8988T (cell line): ENCODE measurements around the gene DCUN1D4.
"Not testable (repeated sequence)": the region's sequence is repeated elsewhere in the genome, so short reads cannot be mapped to it uniquely, and the experiment has no call there.

Source experiments
- DNase-seq: peaks from one replicate; pipeline ENCODE4 v3.0.0; 2011

Gene DCUN1D4

DNA sequence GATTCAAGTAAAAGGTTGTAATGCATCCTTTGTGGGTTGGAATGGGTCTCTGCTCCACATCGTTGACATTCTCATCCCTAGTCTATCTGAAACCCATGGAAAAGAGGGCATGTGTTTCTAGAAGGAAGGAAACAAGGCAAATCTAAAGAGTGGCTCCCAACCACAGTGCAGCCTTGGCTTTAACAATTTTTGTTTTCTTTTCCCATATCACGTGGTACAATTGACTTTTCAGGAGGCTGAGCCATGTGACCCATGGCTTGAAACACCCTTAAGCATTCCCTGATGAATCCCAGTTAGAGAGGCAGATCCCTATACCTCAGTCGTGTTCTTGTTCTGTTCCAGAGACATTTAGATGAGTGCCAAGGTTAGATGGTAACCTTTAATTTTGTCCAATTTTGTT, 12.8 kb downstream of the DCUN1D4 start:
- DNase-seq: no peak

DNA sequence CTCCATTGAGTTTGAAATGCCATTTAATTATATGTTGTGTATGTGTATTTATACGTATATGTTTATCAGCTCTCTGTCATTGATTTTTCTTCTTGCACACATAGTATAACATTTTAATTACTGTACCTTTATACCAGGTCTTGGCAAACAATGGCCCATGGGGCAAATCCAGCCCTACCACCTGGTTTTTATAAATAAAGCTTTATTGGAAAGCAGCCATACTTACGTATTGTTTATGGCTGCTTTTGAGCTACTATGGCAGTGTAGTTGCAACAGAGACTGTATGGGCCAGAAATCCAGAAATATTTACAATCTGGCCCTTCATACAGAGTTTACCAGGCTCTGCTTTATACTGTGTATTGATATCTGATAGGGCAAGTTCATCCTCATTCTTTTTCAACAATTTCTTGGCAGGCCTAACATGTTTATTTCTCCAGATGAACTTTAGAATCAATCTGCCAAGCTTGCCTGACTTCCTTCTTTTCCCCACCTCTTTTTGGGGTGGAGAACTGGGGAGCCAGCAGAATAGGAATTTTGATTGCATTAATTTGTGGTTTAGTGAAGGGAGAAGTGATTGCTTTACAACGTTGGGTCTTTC, 15.8 kb downstream of the DCUN1D4 start:
- no peak for DNase-seq

DNA sequence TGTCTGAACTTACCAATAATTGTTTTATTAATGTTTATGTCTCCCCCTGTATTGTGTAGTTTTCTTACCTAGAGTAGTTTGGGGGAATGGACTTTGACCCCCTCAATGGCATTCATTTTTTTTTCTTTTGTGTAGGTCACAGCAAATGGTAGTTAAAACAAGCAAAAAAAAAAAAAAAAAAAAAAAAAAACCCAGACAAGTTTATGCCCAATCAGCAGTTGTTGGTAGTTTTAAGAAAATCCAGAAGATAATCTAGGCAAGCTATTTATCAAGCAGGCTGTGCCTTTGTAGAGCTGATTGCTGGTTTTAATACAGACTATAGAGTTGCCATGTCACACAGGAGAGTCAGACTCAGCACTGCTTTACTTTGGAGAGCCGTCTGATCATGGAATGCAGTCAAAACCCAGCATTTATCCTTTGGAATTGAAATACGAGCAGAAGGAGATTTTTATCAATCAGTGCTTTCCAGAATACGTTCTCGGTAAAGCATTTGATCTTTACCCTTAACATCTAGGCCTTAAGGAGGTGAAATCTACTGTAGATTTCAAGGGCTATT, 16.6 kb downstream of the DCUN1D4 start:
- no peak for DNase-seq

DNA sequence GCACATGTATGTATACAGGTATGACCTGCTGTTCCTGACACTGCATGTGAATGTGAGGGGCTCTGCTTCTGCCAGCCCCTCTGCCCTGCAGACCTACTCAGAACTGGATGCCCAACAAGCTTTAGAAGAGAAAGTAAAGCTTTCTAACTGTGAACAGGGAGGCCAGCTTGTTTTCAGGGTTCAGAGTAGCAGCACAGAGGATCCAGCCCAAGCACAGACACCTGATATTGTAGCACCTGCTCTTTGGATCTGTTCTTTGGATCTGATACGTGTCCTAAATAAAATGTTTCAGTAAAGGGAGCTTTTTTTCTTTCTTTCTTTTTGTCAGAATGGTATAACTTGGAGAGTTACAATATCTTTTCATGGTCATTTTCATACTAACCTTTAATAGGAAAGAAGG, 19.2 kb downstream of the DCUN1D4 start:
- DNase-seq: no peak

DNA sequence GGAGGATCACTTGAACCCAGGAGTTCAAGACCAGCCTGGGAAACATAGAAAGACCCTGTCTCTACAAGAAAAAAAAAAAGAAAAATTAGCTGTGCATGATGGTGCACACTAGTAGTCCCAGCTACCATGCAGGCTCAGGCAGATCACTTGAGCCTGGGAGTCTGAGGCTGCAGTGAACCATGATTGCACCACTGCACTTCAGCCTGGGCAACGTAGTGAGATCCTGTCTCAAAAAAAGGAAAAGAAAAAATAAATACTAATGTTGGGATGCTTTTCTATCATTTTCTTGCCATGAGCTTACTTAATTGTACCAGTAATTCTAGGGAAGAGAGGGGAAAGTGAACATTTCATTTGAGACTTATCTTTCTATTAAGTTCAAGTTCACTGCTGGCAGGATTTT, 19.8 kb downstream of the DCUN1D4 start:
- no peak for DNase-seq

DNA sequence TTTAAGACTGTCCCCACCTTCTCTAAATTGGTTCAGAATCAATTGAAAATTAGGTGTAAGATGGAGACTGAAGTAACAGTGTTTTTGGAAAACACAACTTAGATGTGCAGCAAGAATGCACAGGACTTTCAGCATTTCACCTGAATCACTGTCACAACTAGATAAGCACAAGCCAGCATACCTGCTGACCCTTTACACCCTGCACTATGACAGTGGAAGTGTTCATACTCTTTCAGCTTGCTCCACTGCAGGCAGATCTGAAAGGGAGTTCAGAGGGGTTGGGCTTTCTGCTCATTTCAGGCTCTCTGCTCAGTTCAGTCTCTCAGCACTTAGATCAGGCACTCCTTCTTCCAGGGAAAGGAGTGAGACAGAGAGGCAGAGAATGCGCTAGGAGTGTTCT, 22.8 kb downstream of the DCUN1D4 start:
- DNase-seq: no peak

DNA sequence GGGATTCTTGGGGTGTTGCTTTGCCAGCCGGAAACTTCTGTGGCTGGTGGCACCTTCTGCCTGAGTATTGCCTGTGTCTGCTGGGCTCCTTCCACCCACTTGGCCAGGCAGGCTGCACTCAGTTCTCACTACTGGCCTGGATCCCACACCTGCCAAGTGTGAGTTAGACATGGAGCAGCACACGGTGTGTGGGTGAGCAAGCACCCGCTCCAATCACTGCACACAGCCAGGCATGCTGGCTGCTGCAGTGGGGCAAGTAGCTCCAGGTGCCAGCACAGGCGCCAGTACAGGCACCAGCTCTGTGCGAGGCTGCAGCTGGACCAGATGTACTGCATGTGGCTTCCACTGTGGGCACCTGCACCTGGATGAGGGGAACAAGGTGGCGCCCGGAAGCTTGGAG, 23.9 kb downstream of the DCUN1D4 start:
- no peak for DNase-seq

DNA sequence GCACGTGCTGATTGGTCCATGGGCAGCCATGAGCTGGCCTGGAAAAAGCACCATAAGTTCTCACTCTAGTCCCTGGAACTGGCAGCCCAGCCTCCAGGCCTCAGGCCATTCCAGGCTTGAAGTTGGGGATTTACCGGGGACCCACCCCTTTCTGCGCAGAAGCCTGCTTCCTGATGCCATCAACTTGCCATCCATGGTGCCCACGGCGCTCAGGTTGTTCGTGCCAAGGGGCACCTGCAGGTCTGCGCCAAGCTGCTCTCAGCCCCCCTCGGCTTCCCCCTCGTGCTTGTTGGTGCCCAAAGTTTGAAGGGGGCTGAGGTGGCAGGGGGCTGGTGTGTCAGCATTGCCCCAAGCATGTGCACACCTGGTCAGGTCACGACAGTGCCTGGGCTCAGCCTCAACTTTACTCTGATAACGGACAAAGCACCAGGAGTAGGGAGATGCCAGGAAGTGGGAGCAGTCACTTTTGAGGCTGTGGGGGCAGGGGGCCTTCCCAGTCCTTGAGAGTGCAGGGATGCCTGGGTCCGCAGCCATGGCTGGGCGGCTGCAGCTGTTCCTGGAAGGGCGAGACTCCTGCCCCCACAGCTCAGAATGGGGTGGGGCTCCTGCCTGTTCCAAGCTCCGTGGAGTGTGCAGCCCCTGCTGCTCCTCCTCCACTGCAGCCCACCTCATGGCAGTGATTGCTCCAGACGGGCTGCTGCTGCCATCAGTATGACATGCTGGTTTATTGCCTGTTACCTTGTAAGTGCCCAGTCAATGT, 24.9 kb downstream of the DCUN1D4 start:
- no peak for DNase-seq

DNA sequence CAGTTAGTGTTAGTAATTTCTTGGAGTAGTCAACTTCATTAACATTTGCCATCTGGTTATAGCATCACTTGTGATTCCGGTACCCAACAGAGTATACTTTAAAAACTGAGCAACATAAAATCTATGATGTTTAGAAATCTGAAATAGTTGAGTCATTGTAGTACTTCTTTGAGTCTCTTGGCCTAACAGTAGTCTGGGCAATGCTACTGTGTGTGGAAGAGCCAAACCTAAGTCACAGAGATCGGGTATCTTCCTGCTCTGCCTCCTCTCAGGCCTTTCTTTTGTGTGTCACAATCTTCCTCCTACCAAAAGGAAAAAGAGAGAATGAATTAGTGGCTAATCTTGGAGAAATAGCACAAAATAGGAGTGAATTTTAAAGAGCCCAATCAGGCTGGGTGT, 25.5 kb downstream of the DCUN1D4 start:
- DNase-seq: no peak

DNA sequence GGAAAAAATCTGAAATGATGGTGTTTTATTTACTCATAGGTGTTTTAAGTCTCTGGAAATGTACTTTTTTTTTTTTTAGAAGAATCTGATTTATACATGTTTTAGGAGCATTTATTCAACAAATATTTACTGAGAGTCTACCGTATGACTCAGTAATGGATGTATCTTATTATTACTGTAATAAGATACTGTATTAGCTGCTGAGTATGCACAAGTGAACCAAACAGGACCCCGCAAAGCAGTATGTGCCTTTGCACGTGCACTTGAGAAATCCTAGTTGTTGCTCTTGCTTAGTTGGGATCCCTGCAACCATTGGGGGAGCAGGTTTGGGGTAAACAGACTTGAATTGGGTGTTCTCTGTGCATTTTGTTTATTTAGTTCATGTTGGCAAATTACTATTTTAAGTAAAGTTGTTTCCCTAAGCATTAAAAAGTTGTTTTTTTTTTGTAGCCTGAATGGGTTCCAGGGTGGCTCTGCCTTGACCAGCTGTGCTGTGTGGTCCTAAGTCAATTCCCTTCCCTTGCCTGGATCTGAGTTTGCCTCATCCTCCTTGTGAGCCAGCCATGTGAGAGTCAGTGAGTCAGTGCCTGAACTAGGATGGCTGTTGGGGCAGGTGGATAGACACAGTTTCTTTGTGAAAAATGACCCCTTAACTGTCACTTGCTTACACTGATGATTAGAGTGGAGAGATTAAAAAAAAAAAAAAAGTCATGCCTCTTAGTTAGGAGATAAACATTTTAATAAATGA, 27.7 kb downstream of the DCUN1D4 start:
- no peak for DNase-seq

DNA sequence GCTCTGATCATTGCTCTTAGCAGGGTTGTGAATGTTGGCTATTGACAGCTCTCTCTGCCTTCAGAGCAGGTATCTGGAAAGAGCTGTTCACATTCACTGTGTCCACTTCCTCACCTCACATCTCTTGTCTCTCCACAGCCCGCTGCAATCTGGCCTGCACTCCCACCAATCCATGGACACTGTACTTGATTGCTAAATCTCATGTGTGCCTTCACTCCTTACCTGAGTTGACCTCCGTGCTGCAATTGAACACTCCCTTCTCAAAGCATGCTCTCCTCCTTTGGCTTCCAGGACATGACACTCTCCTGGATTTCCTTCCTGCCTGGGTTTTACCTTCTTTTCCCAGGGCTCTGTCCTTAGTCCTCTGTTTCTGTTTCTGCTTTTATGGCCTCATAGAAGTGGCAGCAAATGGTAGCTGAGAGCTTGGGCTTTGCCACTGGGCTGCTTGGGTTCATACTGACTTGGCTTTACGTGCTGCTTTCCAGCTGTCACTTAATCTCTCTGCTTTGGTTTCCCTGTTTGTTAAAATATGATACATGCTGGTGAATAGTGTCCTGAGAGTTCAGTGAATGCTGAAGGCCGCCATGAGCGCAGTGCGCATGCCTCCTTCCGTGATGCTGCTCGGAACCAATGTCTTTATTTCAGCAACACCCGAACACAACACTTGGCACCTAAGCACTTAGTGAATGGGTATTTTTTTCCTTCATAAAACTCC, 29.5 kb downstream of the DCUN1D4 start:
- DNase-seq: no peak

DNA sequence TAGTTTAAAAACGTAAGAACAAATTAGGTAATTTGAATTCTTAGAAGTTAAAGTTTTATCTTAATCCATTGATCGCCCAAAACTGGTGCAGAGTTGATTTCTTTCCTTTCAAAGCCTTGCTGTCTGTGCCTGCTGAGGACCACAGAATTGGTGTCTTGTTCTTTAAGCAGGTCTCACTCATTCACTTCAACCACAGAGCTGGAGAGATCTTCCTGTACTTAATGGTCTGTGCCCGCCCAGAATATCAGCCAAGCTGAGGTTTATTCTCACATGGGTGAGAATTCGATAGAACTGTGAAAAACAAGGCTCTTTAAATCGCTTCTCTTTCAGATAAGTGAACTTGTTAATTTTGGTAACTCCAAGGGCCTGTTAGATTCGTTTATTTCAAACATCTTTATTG, 31.6 kb downstream of the DCUN1D4 start:
- no peak for DNase-seq

DNA sequence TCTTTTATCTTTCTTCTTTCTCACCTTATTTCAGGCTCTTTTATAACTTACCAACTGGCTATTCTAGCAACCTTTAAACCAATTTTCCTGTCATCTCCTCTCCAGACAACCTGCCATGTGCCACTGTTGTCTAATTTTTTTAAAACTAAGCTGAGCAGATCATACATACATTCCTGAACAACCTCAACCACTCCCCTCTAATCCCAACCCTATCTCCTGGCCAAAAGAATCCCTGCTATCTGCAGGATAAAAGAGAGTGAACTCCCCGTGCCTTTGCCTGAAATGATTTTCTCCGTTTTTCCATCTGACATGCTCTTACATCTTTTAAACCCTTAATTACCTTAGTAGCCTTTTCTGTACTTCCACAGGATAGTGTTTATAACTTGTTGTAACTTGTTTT, 35.5 kb downstream of the DCUN1D4 start:
- no peak for DNase-seq

DNA sequence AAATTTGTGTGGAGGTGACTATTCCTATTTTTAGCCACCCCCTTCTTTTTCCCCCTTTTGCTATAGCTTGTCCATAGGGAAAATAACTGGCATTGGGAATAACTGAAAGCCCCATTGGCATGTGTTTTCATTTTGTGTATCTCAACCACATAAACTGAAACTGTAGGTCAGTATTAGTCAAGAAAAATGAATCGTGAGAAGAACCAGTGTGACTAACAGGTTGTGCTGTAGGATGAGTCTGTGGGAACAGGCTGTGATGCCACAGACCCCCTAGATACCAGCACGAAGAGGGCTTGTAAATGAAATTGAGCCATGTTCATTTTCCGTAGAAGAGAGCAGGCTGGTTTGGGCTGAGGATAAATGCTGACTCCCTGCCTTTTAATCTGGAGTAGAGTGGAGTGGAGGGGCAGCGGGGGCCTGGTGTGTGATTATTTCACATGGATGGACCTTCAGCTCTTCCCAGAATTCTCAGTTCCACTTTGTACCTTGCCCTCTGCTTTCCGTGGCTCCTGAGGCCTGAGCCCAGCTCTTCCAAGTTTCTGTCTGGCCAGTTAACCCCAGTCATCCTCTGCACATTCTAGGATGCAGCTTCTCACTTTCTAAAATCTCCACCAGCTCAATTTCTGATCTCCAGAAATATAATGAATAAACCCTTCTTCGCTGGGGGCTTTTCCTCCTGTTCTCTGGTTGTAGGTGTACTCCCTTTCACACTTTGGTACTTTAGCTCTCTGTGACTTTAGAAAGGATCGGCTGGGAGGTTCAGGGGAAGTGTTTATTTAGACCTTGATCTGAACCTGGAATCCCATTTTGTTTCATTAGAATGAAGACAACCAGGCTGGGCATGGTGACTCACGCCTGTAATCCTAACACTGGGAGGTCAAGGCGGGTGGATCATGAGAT, 37.3 kb downstream of the DCUN1D4 start:
- DNase-seq: no peak

DNA sequence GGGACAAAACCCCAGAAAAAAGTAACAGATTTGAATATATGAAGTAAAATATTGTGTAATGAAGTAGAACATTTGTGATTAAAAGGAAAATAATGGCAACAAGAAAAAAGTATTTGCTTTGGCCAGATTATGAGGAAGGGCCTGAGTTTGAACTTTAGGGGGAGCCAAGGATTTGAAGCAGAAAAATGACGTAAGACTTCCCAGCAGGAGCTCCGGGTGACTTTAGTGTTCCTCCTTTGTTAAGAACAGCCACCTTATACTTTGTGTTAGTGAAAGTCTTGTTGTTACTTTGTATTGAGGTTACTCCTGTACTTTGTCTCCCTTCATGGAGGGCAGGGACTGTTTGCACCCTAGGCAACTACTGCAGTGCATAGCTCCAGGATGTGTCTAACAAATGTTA, 41.1 kb downstream of the DCUN1D4 start:
- no peak for DNase-seq

DNA sequence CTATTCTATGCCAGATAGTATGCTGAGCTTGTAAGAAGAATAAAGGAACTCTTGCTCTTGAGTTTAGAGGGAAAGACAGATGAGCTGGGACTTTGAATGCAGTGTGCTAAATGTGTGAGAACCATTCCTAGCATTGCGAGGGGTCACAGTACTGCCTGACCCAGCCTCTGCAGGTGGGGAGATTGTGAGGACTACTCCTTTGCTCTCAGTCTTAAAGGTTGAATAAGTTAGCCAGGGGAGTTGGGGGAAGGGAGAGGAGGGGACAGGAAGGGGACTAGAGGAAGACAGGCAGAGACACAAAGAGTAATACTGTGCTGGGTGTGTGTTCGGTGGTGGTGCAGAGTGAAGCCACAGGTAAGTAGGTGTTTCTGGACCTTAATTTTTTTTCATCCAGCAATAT, 41.7 kb downstream of the DCUN1D4 start:
- DNase-seq: no peak

DNA sequence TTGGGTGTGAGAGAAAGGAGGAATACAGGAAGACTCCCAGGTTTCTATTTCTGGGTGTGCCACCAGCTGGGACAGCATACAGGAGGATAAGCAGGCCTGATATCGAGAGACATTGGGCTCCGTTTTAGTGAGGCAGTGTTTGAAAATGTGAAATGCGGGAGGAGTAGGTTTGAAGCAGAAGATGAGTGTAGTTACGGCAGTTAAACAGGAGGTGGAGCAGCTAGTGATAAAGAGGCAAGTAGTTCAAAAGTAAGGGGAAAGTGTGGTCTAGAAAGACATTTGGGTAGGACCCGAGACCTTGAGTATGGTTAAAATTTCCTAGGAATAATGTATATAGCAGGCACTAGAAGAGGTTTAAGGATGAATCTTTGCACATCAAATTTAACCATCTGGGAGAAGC, 42.4 kb downstream of the DCUN1D4 start:
- no peak for DNase-seq

DNA sequence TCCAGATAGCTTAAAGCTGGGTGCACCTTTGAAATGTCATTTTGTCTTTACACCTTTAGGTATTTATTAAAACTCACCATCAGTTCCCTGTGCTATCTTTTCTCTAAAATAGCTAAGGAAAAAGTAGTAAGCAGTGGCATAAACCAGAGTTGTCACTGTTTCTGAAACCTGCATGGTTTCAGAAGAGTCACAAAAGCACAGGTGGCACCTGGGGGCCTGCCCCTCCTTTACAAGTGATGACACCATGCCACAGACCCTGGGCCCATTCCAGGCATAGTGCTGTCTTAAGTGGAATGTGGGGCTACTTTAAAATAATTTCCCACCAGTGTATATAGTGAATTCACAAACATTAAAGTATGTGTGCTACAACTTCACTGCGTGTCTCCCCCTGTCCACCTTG, 47.8 kb downstream of the DCUN1D4 start:
- DNase-seq: no peak

DNA sequence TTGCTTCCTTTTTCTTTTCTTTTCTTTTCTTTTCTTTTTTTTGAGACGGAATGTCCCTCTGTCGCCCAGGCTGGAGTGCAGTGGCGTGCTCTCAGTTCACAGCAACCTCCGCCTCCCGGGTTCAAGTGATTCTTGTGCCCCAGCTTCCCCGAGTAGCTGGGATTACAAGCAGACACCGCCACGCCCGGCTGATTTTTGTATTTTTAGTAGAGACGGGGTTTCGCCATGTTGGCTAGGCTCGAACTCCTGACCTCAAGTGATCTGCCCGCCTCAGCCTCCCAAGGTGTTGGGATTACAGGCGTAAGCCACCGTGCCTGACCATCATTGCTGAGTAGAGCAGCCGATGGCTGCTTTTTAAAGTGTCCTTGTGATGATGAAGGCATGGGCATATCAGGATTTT, 50.4 kb downstream of the DCUN1D4 start:
- not testable (repeated sequence) for DNase-seq

DNA sequence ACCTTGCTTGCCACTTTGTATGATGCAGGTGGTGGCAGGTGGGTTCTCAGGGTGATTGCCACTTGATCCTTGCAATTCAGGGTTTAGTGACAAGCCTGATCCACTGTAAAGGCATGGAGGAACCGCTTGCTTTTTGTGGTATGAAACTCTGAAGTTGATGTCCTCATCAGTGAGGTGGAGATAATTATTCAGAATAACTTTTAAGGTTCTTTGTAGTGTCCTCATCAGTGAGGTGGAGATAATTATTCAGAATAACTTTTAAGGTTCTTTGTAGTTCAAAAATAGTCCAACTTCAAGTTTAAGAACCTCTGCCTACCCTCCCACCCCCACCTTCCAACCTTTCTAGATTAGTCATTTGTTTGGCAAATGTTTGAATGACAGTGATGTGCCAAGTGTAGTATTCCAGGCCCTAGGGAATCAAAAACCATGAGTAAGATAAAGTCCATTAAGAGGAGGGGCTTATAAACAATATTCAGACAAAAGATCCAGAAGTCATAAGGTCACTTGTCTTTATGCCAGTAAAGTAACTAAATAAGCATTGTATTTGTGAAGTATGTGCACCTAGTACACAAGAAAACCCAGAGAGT, 51.2 kb downstream of the DCUN1D4 start:
- DNase-seq: no peak

DNA sequence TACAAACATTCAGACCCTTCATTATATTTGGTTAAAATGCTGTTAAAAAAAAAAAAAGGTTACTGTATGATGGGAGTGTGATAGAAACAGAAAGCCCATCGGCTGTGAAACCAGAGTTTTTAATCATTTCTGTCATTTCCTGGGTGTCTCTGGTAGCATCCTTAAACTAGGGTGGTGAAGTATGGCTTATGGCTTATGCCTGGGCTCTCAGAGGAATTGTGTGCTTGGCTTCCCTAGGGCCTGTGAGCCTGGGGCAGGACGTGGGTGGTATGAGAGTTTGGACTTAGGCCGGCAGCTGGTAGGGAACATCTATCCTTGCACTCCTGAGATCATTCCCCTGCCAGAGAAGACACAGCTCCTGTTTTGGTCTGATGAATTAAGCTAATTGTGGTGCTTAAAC, 52.2 kb downstream of the DCUN1D4 start:
- DNase-seq: no peak
